Measurements from ENCODE around the gene ABCC8. TPM values are rescaled to one million over a fixed set of nuclear protein-coding genes. Genes with fewer than 3 reads are reported as not detected.

ABCC8 gene
- total and polyA plus RNA-seq, 10 of the 15 experiments (the other 5 are each of a cell fraction or from before 2014, with no cell fraction given): not detected

DNA sequence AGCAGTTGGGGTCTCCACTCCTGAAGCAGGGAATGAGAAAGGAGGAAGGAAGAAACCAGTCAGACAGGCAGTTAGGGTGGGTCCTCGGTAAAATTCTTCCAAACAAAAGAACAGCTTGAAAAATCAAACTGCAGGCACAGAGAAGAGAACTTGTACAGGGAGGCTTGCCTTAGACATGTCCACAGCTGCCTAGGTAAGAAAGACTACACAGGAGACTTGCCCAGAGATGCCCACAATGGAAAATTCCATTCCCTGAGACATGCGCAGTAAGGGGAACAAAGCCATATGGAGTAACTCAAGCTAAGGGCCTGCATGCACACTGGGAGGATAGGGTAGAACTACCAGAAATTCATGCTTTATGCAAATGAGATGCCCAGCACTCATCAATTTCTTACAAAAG is 98.0 kb downstream of the ABCC8 start:
- no peak for ATAC-seq
- Histone ChIP-seq H3K79me2 (ENCODE audit: control insufficient read depth, insufficient read depth, low read length) (no peaks in the 10 kb centered on the region), H3K9ac (ENCODE audit: control insufficient read depth, insufficient read depth, low read length) (no peak overlapping the region), H4K20me1 (ENCODE audit: control insufficient read depth, insufficient read depth) (no peaks in the 10 kb centered on the region; the same call in 1 of the 2 replicates), H3K9me3 (replicated peaks; ENCODE audit: control insufficient read depth, insufficient read depth, low read length) (peaks cover 4% of the 10 kb centered on the region; the same call in 2 of the 3 replicates), H2AFZ (ENCODE audit: control insufficient read depth, low read depth, low read length) (no peak overlapping the region), H3K4me3 (no peak overlapping the region), H3K4me2 (ENCODE audit: control insufficient read depth, insufficient read depth) (no peak overlapping the region), H3K36me3 (ENCODE audit: control insufficient read depth in 2 of 2, insufficient read depth in 2 of 2, low read length in 1 of 2) (no peaks in the 10 kb centered on the region), H3K4me1 (ENCODE audit: control insufficient read depth, insufficient read depth, low read length) (no peaks in the 10 kb centered on the region), H3K27ac (ENCODE audit: control insufficient read depth, insufficient read depth) (no peak overlapping the region), H3K27me3 (replicated peaks in 1 of 2; ENCODE audit: control insufficient read depth in 2 of 2, insufficient read depth in 2 of 2, low read length in 1 of 2) (peaks cover 0 to 2% of the 10 kb centered on the region in 2 experiments; a peak in 1 of 4 replicates)
- intact Hi-C loops (cut with micrococcal nuclease; ENCODE audit: unreplicated experiment): no loop called here
- FAIRE-seq: no peak
- SMC1A ChIA-PET (ENCODE audit: uncharacterized antibody, unreplicated experiment): interaction anchor here (1.7 kb wide), 1 partner anchor 53 kb away, joined by 3 read pairs; no protein-coding TSS in a partner anchor
- 94% methylated on average over 2 of the region's 2 CpGs for WGBS (ENCODE audit: insufficient coverage, insufficient replicate concordance, low lambda C conversion rate, missing lambda C conversion rate)
- in situ Hi-C loops (cut with MboI): no loop called here
- CTCF ChIA-PET: interaction anchor here (1.1 to 1.2 kb wide), 2 partner anchors 126 to 147 kb away, joined by 3 to 4 read pairs; no protein-coding TSS in a partner anchor
- no peak for DNase-seq (ENCODE audit: low read depth, low spot score)
- RAD21 ChIA-PET (ENCODE audit: unreplicated experiment): no interaction called here
- POLR2A ChIA-PET: no interaction called here
- BruUV-seq (replicated peaks): no TSS peak
- TF ChIP-seq IKZF1 (conservative IDR thresholded peaks at IDR 0.05): no peak
- no peak for TF ChIP-seq JUND (IDR thresholded peaks at IDR 0.05; ENCODE audit: low read depth, low read length)

DNA sequence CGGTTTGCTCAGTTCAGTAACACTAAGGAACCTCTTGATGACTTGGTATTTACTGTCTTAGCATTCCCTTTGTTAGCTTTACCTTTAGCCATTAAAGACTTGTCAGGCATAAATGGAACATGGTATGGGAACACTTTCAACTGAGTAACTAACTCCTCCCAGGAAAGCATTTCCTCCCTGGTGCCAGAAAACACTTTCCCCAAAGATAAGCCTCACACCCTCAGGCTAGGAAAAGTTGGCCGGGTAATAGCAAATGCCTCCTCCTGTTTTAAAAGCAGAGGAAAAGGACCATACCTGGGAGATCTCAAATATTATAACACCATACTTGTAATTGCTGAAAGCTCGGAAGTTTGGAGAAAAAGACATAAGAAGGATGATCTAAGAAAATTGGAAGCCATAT is 100.2 kb downstream of the ABCC8 start:
- TF ChIP-seq SUPT20H (IDR thresholded peaks at IDR 0.05; ENCODE audit: borderline replicate concordance, control insufficient read depth, low read depth, low read length) (no peak), RAD51 (IDR thresholded peaks at IDR 0.05) (no peak)
- TF ChIP-seq, protein P1, sequence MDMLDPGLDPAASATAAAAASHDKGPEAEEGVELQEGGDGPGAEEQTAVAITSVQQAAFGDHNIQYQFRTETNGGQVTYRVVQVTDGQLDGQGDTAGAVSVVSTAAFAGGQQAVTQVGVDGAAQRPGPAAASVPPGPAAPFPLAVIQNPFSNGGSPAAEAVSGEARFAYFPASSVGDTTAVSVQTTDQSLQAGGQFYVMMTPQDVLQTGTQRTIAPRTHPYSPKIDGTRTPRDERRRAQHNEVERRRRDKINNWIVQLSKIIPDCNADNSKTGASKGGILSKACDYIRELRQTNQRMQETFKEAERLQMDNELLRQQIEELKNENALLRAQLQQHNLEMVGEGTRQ (IDR thresholded peaks at IDR 0.05; ENCODE audit: borderline replicate concordance, low read depth, low read length): no peak
- in situ Hi-C loops (cut with MboI) (no loop called here), intact Hi-C loops (cut with micrococcal nuclease; ENCODE audit: unreplicated experiment) (no loop called here)
- 48% methylated on average over 3 of the region's 3 CpGs for WGBS (ENCODE audit: insufficient coverage, insufficient replicate concordance, low lambda C conversion rate, missing lambda C conversion rate)
- Histone ChIP-seq H3K4me3 (no peak overlapping the region), H3K79me2 (ENCODE audit: control insufficient read depth, insufficient read depth, low read length) (no peaks in the 10 kb centered on the region), H3K9ac (ENCODE audit: control insufficient read depth, insufficient read depth, low read length) (no peak overlapping the region), H3K4me2 (ENCODE audit: control insufficient read depth, insufficient read depth) (no peak overlapping the region), H2AFZ (ENCODE audit: control insufficient read depth, low read depth, low read length) (no peak overlapping the region), H3K36me3 (ENCODE audit: control insufficient read depth in 2 of 2, insufficient read depth in 2 of 2, low read length in 1 of 2) (no peaks in the 10 kb centered on the region), H3K4me1 (ENCODE audit: control insufficient read depth, insufficient read depth, low read length) (no peaks in the 10 kb centered on the region), H3K27ac (ENCODE audit: control insufficient read depth, insufficient read depth) (no peak overlapping the region), H3K9me3 (replicated peaks; ENCODE audit: control insufficient read depth, insufficient read depth, low read length) (peaks cover 20% of the 10 kb centered on the region), H4K20me1 (ENCODE audit: control insufficient read depth, insufficient read depth) (no peaks in the 10 kb centered on the region; the same call in 1 of the 2 replicates), H3K27me3 (replicated peaks in 1 of 2; ENCODE audit: control insufficient read depth in 2 of 2, insufficient read depth in 2 of 2, low read length in 1 of 2) (no peaks in the 10 kb centered on the region)
- CTCF ChIA-PET: no interaction called here
- SMC1A ChIA-PET (ENCODE audit: uncharacterized antibody, unreplicated experiment): interaction anchor here (0.6 kb wide), 1 partner anchor 108 kb away, joined by 3 read pairs; no protein-coding TSS in a partner anchor
- no peak for DNase-seq (ENCODE audit: low read depth, low spot score)
- RAD21 ChIA-PET (ENCODE audit: unreplicated experiment): no interaction called here
- POLR2A ChIA-PET: no interaction called here
- BruUV-seq (replicated peaks): no TSS peak
- no peak for ATAC-seq
- FAIRE-seq: no peak
